SK-N-SH (cell line): ENCODE data around the gene BCL11A. TPM values are rescaled to one million over a fixed set of nuclear protein-coding genes. Genes with fewer than 3 reads are reported as not detected.

Experiments used
- CTCF ChIA-PET: fragments of 300-600, 350-600 bp; formaldehyde crosslinking; extraction: SDS; loops from one replicate; lab custom pipeline; 2021; lab: Yijun Ruan, JAX
- POLR2A ChIA-PET: fragments of 350-600 bp; sonication (Branson Sonifier 250); formaldehyde crosslinking; extraction: SDS; loops from one replicate; lab custom pipeline; 2020; ENCODE audit warnings: antibody characterized with exemption, inconsistent platforms; lab: Yijun Ruan, JAX
- DNase-seq: peaks from one replicate; pipeline ENCODE4 v3.0.0; 2012
- H2AFZ ChIP-seq: fragments of 200-600 bp; sonication (generic); 2 replicates; pipeline ENCODE4 v1.8.1; 2016; ENCODE audit warnings: antibody characterized with exemption, mild to moderate bottlenecking, low read depth
- H3F3A ChIP-seq: fragments of 200-600 bp; sonication (generic); replicated peaks from 2 replicates; pipeline ENCODE3; 2016; ENCODE audit warnings: antibody characterized with exemption, mild to moderate bottlenecking; ENCODE audit not compliant: insufficient read depth
- H3K27ac ChIP-seq, 2 experiments: fragments of 200-500 bp in 1 of 2; fragments of 200-600 bp in 1 of 2; sonication (Bioruptor generic) in 1 of 2; sonication (generic), shearing (Covaris generic) in 1 of 2; 2 replicates each; pipeline versions ENCODE4 v1.5.1 to v1.6.1; 2014 to 2016; ENCODE audit warnings: low read depth in 2 of 2, inconsistent platforms in 1 of 2, low read length in 1 of 2, mild to moderate bottlenecking in 1 of 2, mixed read lengths in 1 of 2
- H3K27me3 ChIP-seq: fragments of 200-600 bp; sonication (generic), shearing (Covaris generic); 2 replicates; pipeline ENCODE4 v1.6.1; 2016; ENCODE audit warnings: mixed run types; ENCODE audit not compliant: insufficient read depth
- H3K36me3 ChIP-seq, 2 experiments: fragments of 200-500 bp in 1 of 2; fragments of 200-600 bp in 1 of 2; sonication (Bioruptor generic) in 1 of 2; sonication (generic) in 1 of 2; replicated peaks in 1 of 2; 2 replicates each; pipeline versions ENCODE3 to v1.5.1; 2014 to 2016; ENCODE audit warnings: low read length in 1 of 2, mild to moderate bottlenecking in 1 of 2; ENCODE audit not compliant: insufficient read depth in 2 of 2, control insufficient read depth in 1 of 2
- H3K4me1 ChIP-seq, 2 experiments: fragments of 200-500 bp in 1 of 2; fragments of 200-600 bp in 1 of 2; sonication (Bioruptor generic) in 1 of 2; sonication (generic), shearing (Covaris generic) in 1 of 2; 2 replicates each; pipeline versions ENCODE4 v1.5.1 to v1.6.1; 2014 to 2016; ENCODE audit warnings: low read depth in 1 of 2, low read length in 1 of 2, mixed run types in 1 of 2; ENCODE audit not compliant: insufficient read depth in 2 of 2, control insufficient read depth in 1 of 2
- H3K4me2 ChIP-seq: fragments of 200-600 bp; sonication (generic), shearing (Covaris generic); 2 replicates; pipeline ENCODE4 v1.6.1; 2017; ENCODE audit warnings: mixed run types
- H3K4me3 ChIP-seq, 2 experiments: fragments of 200-500 bp in 1 of 2; fragments of 200-600 bp in 1 of 2; sonication (Bioruptor generic) in 1 of 2; sonication (generic), shearing (Covaris generic) in 1 of 2; 2 replicates each; pipeline versions ENCODE4 v1.5.1 to v1.8.1; 2014 to 2016; ENCODE audit warnings: low read depth in 2 of 2, inconsistent platforms in 1 of 2, low read length in 1 of 2, mild to moderate bottlenecking in 1 of 2, mixed read lengths in 1 of 2, moderate library complexity in 1 of 2
- H3K79me2 ChIP-seq: fragments of 200-600 bp; sonication (generic); 2 replicates; pipeline ENCODE4 v1.8.1; 2017; ENCODE audit warnings: mild to moderate bottlenecking; ENCODE audit not compliant: insufficient read depth
- H3K9ac ChIP-seq: fragments of 200-600 bp; sonication (generic); 2 replicates; pipeline ENCODE4 v1.6.1; 2017; ENCODE audit warnings: mixed run types
- H3K9me2 ChIP-seq: fragments of 200-600 bp; sonication (generic); 2 replicates; pipeline ENCODE4 v1.6.1; 2017; ENCODE audit warnings: mixed run types
- H3K9me3 ChIP-seq: fragments of 200-600 bp; sonication (generic); 2 replicates; pipeline ENCODE4 v1.6.1; 2017; ENCODE audit warnings: mixed run types, mild to moderate bottlenecking, moderate library complexity
- H4K20me1 ChIP-seq: fragments of 200-600 bp; sonication (generic); 2 replicates; pipeline ENCODE4 v1.6.1; 2017; ENCODE audit warnings: mild to moderate bottlenecking, mixed run types; ENCODE audit not compliant: insufficient read depth
- CHD2 ChIP-seq: fragments of 150-350 bp; IDR thresholded peaks from 2 replicates; pipeline ENCODE4 v1.6.1; 2018; ENCODE audit warnings: low read length; ENCODE audit not compliant: partially characterized antibody
- ELF1 ChIP-seq: IDR thresholded peaks from 2 replicates; pipeline ENCODE4 v1.4.0; 2012
- FOXJ3 ChIP-seq: sonication (generic); formaldehyde crosslinking; IDR thresholded peaks from 2 replicates; pipeline ENCODE4 v1.5.1; 2020; ENCODE audit warnings: mild to moderate bottlenecking, missing genetic modification reagents
- FOXM1 ChIP-seq: IDR thresholded peaks from 2 replicates; pipeline ENCODE4 v1.4.0; 2012; ENCODE audit warnings: low read depth, mild to moderate bottlenecking
- GATA2 ChIP-seq: sonication (generic); formaldehyde crosslinking; IDR thresholded peaks from 2 replicates; pipeline ENCODE4 v1.5.0; 2020; ENCODE audit warnings: mild to moderate bottlenecking, missing genetic modification reagents
- MAX ChIP-seq: IDR thresholded peaks from 2 replicates; pipeline ENCODE4 v1.4.0; 2012; ENCODE audit warnings: low read depth
- MEF2A ChIP-seq: IDR thresholded peaks from 2 replicates; pipeline ENCODE4 v1.4.0; 2012; ENCODE audit warnings: low read depth, borderline replicate concordance
- MXI1 ChIP-seq: IDR thresholded peaks from 2 replicates; pipeline ENCODE4 v1.6.1; 2012; ENCODE audit warnings: mild to moderate bottlenecking, low read depth, low read length, improper control_type of control experiment
- RCOR1 ChIP-seq: fragments of 150-350 bp; IDR thresholded peaks from 2 replicates; pipeline ENCODE4 v1.6.1; 2017; ENCODE audit warnings: antibody characterized with exemption, low read length
- RXRA ChIP-seq: IDR thresholded peaks from 2 replicates; pipeline ENCODE4 v1.4.0; 2012; ENCODE audit warnings: low read depth, mild to moderate bottlenecking, borderline replicate concordance
- TCF12 ChIP-seq: IDR thresholded peaks from 2 replicates; pipeline ENCODE4 v1.4.0; 2012
- TEAD4 ChIP-seq: IDR thresholded peaks from 2 replicates; pipeline ENCODE4 v1.4.0; 2012; ENCODE audit warnings: mild to moderate bottlenecking, borderline replicate concordance; ENCODE audit not compliant: insufficient read depth
- WGBS: methylation state at CpG from one replicate; pipeline ENCODE4 v1.1.6; 2017; ENCODE audit warnings: low lambda C conversion rate; 5-methylcytosine and 5-hydroxymethylcytosine counted together
- polyA plus RNA-seq, 3 experiments: library from polyadenylated mRNA; depleted of rRNA; stranded (reverse); fragments of >200 nt; gene quantifications; 2 replicates each; pipeline ENCODE4 v1.2.3, GENCODE V29; 2012

Gene BCL11A
- polyA plus RNA-seq, 1 of the 3 experiments (the other 2 are of a cell fraction), result 1.9 TPM

GRCh38 chr2:60546756-60547420, 6.6 kb downstream of the BCL11A start:
- CTCF ChIA-PET, result interaction anchor here (0.6 to 4.2 kb wide), 4 partner anchors 18 to 917 kb away, joined by 3 to 17 read pairs (median 4); no protein-coding TSS in a partner anchor
- 83% methylated on average over 6 of the region's 6 CpGs for WGBS
- POLR2A ChIA-PET, result no interaction called here

GRCh38 chr2:60544954-60545560, 8.4 kb downstream of the BCL11A start:
- Histone ChIP-seq H3K79me2 (peaks cover 34% of the 10 kb centered on the region), H3K4me2 (no peak overlapping the region), H3K4me3 (no peak overlapping the region), H2AFZ (no peak overlapping the region), H4K20me1 (no peaks in the 10 kb centered on the region), H3K4me1 (peaks cover 0 to 6% of the 10 kb centered on the region in 2 experiments; a peak in 1 of 4 replicates), H3F3A (no peaks in the 10 kb centered on the region), H3K27me3 (no peaks in the 10 kb centered on the region), H3K36me3 (peaks cover 4 to 26% of the 10 kb centered on the region in 2 experiments), H3K9ac (no peak overlapping the region), H3K9me2 (no peaks in the 10 kb centered on the region), H3K27ac (no peak overlapping the region), H3K9me3 (no peaks in the 10 kb centered on the region)
- no peak for DNase-seq
- 37% methylated on average over 9 of the region's 9 CpGs for WGBS
- no peak for TF ChIP-seq TEAD4
- TF ChIP-seq TCF12, result 0 out of 2 replicates have a peak, but pooled peaks have one; percentile 5
- TF ChIP-seq RCOR1, result no peak
- TF ChIP-seq CHD2, result no peak
- TF ChIP-seq FOXM1, result no peak
- no peak for TF ChIP-seq ELF1
- no peak for TF ChIP-seq MEF2A
- no peak for TF ChIP-seq RXRA
- no peak for TF ChIP-seq MXI1
- ChIA-PET CTCF (interaction anchor here (1.1 to 4.2 kb wide), 3 partner anchors 10 to 1782 kb away, joined by 3 to 17 read pairs (median 4); no protein-coding TSS in a partner anchor), POLR2A (no interaction called here)

More at GRCh38 chr2:60546756-60547420, 6.6 kb downstream of the BCL11A start:
- TF ChIP-seq MAX (no peak), GATA2 (no peak), MXI1 (no peak), FOXJ3 (CRISPR knock-in tag) (no peak)
- TF ChIP-seq, all 33 proteins: peak for 0
- Histone ChIP-seq H3K4me3 (no peak overlapping the region), H3K9me2 (no peaks in the 10 kb centered on the region), H3K9me3 (no peaks in the 10 kb centered on the region), H3K27me3 (no peaks in the 10 kb centered on the region), H3K4me2 (no peak overlapping the region), H2AFZ (no peak overlapping the region), H3K9ac (no peak overlapping the region), H3K27ac (no peak overlapping the region), H3K79me2 (peaks cover 46% of the 10 kb centered on the region), H3K4me1 (peaks cover 0 to 16% of the 10 kb centered on the region in 2 experiments; a peak in 1 of 4 replicates), H3K36me3 (peaks cover 4 to 19% of the 10 kb centered on the region in 2 experiments), H3F3A (no peaks in the 10 kb centered on the region), H4K20me1 (no peaks in the 10 kb centered on the region)
- no peak for DNase-seq
